Measurements from ENCODE around the gene S100A10.

DNA sequence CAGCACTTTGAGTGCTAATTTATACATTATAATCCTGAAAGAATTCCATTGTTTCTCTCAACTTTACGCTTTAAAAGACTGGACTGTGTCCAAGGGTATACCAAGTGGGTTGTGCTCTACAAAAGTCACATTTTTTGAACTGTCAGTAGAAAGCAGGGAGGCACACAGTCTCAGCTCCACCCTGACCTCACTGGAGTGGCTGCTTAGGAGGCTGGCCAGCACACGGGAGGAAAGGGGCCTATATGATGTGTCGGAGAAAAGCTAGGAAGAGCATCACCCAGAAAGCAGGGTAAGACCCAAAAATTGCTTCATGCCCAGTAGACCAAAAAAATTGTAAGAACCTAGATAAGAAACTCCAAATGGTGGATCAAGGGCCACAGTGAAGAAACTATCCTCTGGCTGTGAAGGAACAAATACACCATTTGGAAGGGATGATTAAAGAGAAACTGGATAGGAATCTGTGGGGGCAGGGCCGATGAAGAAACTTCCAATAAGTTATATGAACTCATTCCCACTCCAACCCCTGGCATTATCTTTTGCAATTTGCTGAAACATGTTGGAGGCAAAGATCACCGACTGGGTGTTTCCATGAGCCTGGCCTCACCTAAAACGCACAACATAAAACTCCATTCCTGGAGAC is 1.9 kb downstream of the S100A10 start:
- TF ChIP-seq EZH2 (optimal IDR thresholded peaks at IDR 0.05; ENCODE audit: low read depth, low read length) (no peak), CTCF (IDR thresholded peaks at IDR 0.05; ENCODE audit: low read length) (no peak)

All from MM.1S (cell line).